OCI-LY7 (cell line): Measurements from ENCODE around the gene MEF2C.

ENCODE experiments used
- EZH2phosphoT487 ChIP-seq: fragments of 200-600 bp; sonication (generic); IDR thresholded peaks from 2 replicates; pipeline ENCODE4 v1.6.1; 2018; ENCODE audit warnings: low read depth, borderline replicate concordance, mild to moderate bottlenecking, mixed run types, antibody characterized with exemption, low read length, moderate library complexity, mixed read lengths
- TF ChIP-seq, protein P1 (sequence below): fragments of 200-600 bp; sonication (generic); conservative IDR thresholded peaks from 2 replicates; pipeline ENCODE4 v1.5.1; 2014; ENCODE audit warnings: mild to moderate bottlenecking, antibody characterized with exemption, low read length, moderate library complexity, mixed read lengths

DNA sequence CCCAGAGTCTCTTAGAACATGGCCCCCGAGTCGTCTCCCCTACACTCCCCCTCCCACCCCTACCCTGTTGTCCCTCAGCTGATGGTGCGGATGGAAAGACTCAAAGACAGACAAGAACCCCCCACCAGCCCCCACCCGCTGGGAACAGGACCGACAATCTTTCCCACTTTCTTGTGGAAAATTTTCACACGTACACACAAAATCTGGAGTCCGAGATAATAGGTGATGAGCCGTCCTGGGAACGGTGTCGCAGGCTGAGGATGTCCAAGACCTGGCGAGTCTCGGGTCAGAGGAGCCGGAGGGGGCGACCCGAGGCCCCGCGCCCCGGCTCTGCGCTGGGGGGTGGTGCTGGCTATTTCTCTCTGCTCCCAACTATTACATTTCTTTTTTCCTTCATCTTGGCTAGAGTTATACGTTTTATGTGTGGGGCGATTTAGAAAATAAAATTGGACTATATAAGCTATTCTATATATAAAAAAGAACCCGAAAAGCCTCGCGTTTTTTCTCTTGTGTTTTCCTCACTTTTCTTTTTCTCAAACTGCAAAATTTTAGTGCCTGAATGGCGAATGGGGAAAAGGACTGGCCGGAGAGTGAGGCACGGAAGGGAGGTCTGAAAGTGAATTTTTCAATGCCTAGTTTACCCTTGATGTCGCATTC lies 188.8 kb downstream of the MEF2C start:
- TF ChIP-seq, protein P1, sequence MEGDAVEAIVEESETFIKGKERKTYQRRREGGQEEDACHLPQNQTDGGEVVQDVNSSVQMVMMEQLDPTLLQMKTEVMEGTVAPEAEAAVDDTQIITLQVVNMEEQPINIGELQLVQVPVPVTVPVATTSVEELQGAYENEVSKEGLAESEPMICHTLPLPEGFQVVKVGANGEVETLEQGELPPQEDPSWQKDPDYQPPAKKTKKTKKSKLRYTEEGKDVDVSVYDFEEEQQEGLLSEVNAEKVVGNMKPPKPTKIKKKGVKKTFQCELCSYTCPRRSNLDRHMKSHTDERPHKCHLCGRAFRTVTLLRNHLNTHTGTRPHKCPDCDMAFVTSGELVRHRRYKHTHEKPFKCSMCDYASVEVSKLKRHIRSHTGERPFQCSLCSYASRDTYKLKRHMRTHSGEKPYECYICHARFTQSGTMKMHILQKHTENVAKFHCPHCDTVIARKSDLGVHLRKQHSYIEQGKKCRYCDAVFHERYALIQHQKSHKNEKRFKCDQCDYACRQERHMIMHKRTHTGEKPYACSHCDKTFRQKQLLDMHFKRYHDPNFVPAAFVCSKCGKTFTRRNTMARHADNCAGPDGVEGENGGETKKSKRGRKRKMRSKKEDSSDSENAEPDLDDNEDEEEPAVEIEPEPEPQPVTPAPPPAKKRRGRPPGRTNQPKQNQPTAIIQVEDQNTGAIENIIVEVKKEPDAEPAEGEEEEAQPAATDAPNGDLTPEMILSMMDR, result no peak
- no peak for TF ChIP-seq EZH2phosphoT487
